ENCODE measurements around the gene NEK9. TPM values are rescaled to one million over a fixed set of nuclear protein-coding genes. Genes with fewer than 3 reads are reported as not detected.
"Not testable (repeated sequence)": the region's sequence is repeated elsewhere in the genome, so short reads cannot be mapped to it uniquely, and the experiment has no call there.

Gene NEK9
- total RNA-seq, 1 donor from 2014 or later: 97.7 TPM

DNA sequence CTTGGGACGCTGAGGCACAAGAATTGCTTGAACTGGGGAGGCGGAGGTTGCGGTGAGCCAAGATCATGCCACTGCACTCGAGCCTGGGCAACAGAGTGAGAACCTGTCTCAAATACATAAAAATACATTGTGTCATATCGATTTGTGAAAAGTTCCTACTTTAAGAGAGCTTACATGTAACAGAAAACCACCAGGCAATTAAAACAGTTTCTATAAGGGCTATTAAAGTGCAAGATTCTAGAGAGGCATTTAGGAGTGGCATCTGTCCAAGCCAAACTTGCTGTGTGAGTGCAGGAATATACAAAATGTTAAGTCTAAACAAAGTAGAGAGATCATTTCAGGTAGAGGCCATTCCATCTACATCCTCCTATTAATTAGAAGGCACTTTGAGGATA lies 1.7 kb upstream of the NEK9 start:
- TF ChIP-seq, protein P1, sequence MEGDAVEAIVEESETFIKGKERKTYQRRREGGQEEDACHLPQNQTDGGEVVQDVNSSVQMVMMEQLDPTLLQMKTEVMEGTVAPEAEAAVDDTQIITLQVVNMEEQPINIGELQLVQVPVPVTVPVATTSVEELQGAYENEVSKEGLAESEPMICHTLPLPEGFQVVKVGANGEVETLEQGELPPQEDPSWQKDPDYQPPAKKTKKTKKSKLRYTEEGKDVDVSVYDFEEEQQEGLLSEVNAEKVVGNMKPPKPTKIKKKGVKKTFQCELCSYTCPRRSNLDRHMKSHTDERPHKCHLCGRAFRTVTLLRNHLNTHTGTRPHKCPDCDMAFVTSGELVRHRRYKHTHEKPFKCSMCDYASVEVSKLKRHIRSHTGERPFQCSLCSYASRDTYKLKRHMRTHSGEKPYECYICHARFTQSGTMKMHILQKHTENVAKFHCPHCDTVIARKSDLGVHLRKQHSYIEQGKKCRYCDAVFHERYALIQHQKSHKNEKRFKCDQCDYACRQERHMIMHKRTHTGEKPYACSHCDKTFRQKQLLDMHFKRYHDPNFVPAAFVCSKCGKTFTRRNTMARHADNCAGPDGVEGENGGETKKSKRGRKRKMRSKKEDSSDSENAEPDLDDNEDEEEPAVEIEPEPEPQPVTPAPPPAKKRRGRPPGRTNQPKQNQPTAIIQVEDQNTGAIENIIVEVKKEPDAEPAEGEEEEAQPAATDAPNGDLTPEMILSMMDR (IDR thresholded peaks at IDR 0.05): no peak
- intact Hi-C loops (cut with DNase I): no loop called here
- ATAC-seq (no peak), DNase-seq (no peak)
- Histone ChIP-seq H3K27ac (no peak overlapping the region), H3K27me3 (ENCODE audit: low read depth) (no peaks in the 10 kb centered on the region), H3K4me3 (no peak overlapping the region), H3K36me3 (peaks cover 26% of the 10 kb centered on the region), H3K9me3 (no peaks in the 10 kb centered on the region), H3K4me1 (peaks cover 58% of the 10 kb centered on the region)

DNA sequence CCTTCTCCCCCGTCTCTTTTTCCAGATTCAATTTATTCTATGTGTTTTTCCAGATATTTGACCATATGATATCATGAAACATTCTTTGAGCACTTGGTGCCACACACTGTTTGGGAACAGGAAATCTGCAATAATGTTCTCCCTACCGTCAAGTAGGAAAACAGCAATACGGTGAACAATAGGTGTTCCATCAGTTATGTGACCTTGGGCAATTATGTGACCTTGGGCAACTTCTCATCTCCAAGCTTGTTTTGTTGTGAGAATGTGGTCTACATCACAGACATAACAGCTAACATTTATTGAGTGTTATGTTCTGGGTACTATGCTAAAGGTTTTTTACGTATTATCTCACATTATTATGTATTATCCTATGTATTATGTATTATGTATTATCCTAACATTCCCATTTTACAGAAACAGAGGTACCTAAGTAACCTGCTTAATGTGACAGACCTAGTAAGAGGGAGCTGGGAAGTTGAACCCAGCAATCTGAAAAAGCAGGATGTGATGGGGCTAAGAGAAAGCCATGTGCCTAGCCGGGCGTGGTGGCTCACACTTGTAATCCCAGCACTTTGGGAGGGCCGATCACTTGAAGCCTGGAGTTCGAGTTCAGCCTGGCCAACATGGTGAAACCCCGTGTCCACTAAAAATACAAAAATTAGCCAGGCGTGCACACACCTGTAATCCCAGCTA lies 1.2 kb upstream of the NEK9 start:
- H3K4me1 ChIP-seq: peaks cover 53% of the 10 kb centered on the region
- DNase-seq (no peak), ATAC-seq (no peak)
- H3K36me3 ChIP-seq: peaks cover 21% of the 10 kb centered on the region
- no peaks in the 10 kb centered on the region for H3K9me3 ChIP-seq
- intact Hi-C loops (cut with DNase I): no loop called here
- H3K4me3 ChIP-seq: peak overlapping the region; percentile 94
- H3K27ac ChIP-seq: peak overlapping the region; percentile 99
- TF ChIP-seq, protein P1 (IDR thresholded peaks at IDR 0.05): no peak
- no peaks in the 10 kb centered on the region for H3K27me3 ChIP-seq (ENCODE audit: low read depth)

DNA sequence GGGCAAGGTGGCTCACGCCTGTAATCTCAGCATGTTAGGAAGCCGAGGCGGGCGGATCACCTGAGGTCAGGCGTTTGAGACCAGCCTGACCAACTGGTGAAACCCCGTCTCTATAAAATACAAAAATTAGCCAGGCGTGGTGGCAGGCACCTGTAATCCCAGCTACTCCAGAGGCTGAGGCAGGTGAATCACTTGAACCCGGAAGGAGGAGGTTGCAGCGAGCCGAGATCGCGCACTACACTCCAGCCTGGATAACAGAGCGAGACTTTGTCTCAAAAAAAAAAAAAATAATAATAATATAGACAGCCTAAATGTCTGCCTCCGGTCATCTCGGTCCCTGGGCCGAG lies 599 bp upstream of the NEK9 start:
- peak overlapping the region; percentile 94 for H3K4me3 ChIP-seq
- intact Hi-C loops (cut with DNase I); H3K9me3 ChIP-seq; H3K27me3 ChIP-seq (ENCODE audit: low read depth); DNase-seq: not testable (repeated sequence)
- ATAC-seq: peak; percentile 15 to 44
- peaks cover 15% of the 10 kb centered on the region for H3K36me3 ChIP-seq
- H3K4me1 ChIP-seq: peaks cover 47% of the 10 kb centered on the region
- peak overlapping the region; percentile 99 for H3K27ac ChIP-seq

DNA sequence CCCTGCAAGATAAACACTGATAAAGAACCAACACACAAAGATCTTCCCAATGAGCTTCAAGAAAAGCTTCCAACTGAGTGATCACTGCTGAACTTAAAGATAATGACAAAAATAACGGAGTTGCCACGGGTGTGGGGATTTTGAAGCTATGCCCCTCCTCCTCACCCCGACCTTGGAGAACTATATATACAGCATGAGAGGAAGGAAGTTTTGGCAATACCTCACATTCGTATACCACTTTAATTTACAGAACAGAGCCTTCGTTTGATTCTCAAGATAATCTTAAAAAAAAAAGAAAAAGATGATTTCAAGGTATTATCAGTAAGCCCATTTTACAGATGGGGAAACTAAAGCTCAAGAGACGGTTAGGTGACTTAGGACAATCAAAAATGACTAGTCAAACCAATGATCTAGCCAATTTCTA lies 715 bp downstream of the NEK9 start:
- TF ChIP-seq, protein P1 (IDR thresholded peaks at IDR 0.05): no peak
- peaks cover 8% of the 10 kb centered on the region for H3K36me3 ChIP-seq
- no peak for ATAC-seq
- no peaks in the 10 kb centered on the region for H3K9me3 ChIP-seq
- peaks cover 51% of the 10 kb centered on the region for H3K4me1 ChIP-seq
- H3K27me3 ChIP-seq (ENCODE audit: low read depth): no peaks in the 10 kb centered on the region
- peak overlapping the region; percentile 94 for H3K4me3 ChIP-seq
- no peak for DNase-seq
- H3K27ac ChIP-seq: peak overlapping the region; percentile 99
- intact Hi-C loops (cut with DNase I): no loop called here

DNA sequence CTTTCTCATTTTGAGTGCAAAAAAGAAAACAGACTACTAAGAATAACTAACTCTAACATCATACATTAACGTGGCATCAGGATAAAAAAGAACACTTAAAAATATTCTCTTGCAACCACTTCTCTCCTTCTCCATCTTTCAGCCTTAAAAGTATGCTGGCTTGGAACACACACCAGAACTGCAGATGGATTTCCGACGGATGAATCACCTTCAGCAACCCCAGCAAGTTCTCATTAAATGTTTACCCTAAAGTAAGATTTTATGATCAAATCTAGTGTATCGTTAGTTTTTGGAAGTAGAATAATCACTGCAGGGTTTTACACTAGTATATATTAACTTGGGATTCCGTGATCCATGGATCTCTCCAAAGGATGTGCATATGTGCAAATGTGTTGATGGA lies 1.2 kb downstream of the NEK9 start:
- peaks cover 11% of the 10 kb centered on the region for H3K36me3 ChIP-seq
- no peak for ATAC-seq
- H3K4me1 ChIP-seq: peaks cover 56% of the 10 kb centered on the region
- DNase-seq: no peak
- intact Hi-C loops (cut with DNase I): no loop called here
- no peak overlapping the region for H3K27ac ChIP-seq
- H3K9me3 ChIP-seq: no peaks in the 10 kb centered on the region
- TF ChIP-seq, protein P1 (IDR thresholded peaks at IDR 0.05): no peak
- H3K4me3 ChIP-seq: peak overlapping the region; percentile 94
- no peaks in the 10 kb centered on the region for H3K27me3 ChIP-seq (ENCODE audit: low read depth)

DNA sequence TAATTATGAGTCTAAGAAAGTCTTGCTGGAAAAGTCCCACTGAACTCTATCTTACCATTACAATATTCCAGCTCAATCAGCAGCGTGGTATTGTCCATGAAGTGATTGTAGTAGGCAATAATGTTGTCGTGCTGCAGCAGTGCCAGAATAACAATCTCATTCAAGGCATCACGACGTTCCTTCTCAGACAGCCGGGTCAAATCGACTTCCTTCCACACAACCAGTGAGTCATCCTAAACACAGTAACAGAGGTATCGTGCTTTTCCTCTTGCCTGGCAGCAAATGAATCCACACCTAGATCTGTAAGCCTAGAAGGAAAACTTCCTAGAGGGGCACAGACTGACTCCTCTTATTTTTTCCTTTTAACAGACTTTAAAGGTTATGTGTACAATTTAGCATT lies 2.9 kb downstream of the NEK9 start:
- Histone ChIP-seq H3K4me3 (no peak overlapping the region), H3K4me1 (peaks cover 59% of the 10 kb centered on the region), H3K36me3 (peaks cover 20% of the 10 kb centered on the region), H3K27ac (peak overlapping the region; percentile 58), H3K27me3 (ENCODE audit: low read depth) (no peaks in the 10 kb centered on the region), H3K9me3 (no peaks in the 10 kb centered on the region)
- intact Hi-C loops (cut with DNase I): no loop called here
- TF ChIP-seq, protein P1 (IDR thresholded peaks at IDR 0.05): no peak
- DNase-seq: no peak
- ATAC-seq: no peak
